GM21737 (cell line): Measurements from ENCODE around the gene IL2RA.
"Not testable (repeated sequence)": the region's sequence is repeated elsewhere in the genome, so short reads cannot be mapped to it uniquely, and the experiment has no call there.

Source experiments
- ATAC-seq: cut with Tn5 transposase; IDR thresholded peaks from one replicate; pipeline ENCODE4 v1.9.1; 2021; ENCODE audit warnings: mild to moderate bottlenecking, moderate library complexity; ENCODE audit not compliant: unreplicated experiment

IL2RA gene

GRCh38 chr10:6062101-6062771 is at the start of gene IL2RA:
IL2RA (minus strand) TSS chr10:6062367; CDS start chr10:6062151, 216 bp downstream.
- no peak for ATAC-seq

- ATAC-seq: no peak
Measured at GRCh38 chr10:6110136-6110535, 48.0 kb upstream of the IL2RA start.

- ATAC-seq: no peak
Measured at GRCh38 chr10:6109444-6109775, 47.2 kb upstream of the IL2RA start.

- ATAC-seq: no peak
Measured at GRCh38 chr10:6108631-6109443, 46.7 kb upstream of the IL2RA start.

GRCh38 chr10:6108072-6108471 is 45.9 kb upstream of the IL2RA start:
- no peak for ATAC-seq

GRCh38 chr10:6107616-6108015 is 45.4 kb upstream of the IL2RA start:
- not testable (repeated sequence) for ATAC-seq

GRCh38 chr10:6103591-6103990 is 41.4 kb upstream of the IL2RA start:
- ATAC-seq: no peak

- no peak for ATAC-seq
Measured at GRCh38 chr10:6102128-6102527, 40.0 kb upstream of the IL2RA start.

GRCh38 chr10:6101181-6101580 is 39.0 kb upstream of the IL2RA start:
- ATAC-seq: peak; percentile 79

GRCh38 chr10:6100370-6100769 is 38.2 kb upstream of the IL2RA start:
- ATAC-seq: no peak

- no peak for ATAC-seq
Measured at GRCh38 chr10:6098156-6098555, 36.0 kb upstream of the IL2RA start.

GRCh38 chr10:6097063-6097462 is 34.9 kb upstream of the IL2RA start:
- no peak for ATAC-seq

GRCh38 chr10:6095810-6096570 is 33.8 kb upstream of the IL2RA start:
- no peak for ATAC-seq

- no peak for ATAC-seq
Measured at GRCh38 chr10:6092731-6093130, 30.6 kb upstream of the IL2RA start.

GRCh38 chr10:6091630-6092029 is 29.5 kb upstream of the IL2RA start:
- no peak for ATAC-seq

GRCh38 chr10:6089334-6090219 is 27.4 kb upstream of the IL2RA start:
- ATAC-seq: peak; percentile 12

GRCh38 chr10:6088721-6089333 is 26.7 kb upstream of the IL2RA start, which contains the start of gene RBM17:
RBM17 (plus strand) TSS chr10:6089034; CDS start chr10:6097066, 8,032 bp downstream.
- peak; percentile 82 for ATAC-seq

- ATAC-seq: peak; percentile 38
Measured at GRCh38 chr10:6086375-6087233, 24.4 kb upstream of the IL2RA start.
